ENCODE data around the gene ANKMY1. TPM values are rescaled to one million over a fixed set of nuclear protein-coding genes. Genes with fewer than 3 reads are reported as not detected.

The ANKMY1 gene
- total RNA-seq, 4 donors from 2014 or later: 9.1 to 10.9 (median 10.2) TPM

DNA sequence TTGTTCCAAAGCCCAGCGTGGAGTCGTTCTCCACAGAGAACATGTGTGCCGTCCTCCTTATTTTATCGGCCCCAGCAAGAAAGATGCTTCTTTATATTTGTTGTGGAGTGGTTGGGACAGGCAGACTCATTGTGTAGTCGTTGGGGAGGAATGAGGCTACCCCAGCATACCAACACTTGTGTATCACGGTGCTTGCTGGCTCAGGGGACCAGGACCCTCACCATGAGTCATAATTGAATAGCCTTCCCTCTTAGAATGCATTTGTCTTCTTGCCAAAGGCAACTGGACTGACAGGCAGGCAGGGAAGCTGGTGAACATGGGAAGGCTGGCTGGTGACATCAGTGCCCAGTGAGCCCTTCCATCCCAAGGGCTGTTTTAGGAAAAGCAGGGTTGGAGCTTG, 33.4 kb upstream of the ANKMY1 start:
- Histone ChIP-seq H3K27me3 (no peaks in the 10 kb centered on the region), H3K27ac (replicated peaks in 1 of 4) (no peak overlapping the region), H3K36me3 (peaks cover 9 to 72% (median 55%) of the 10 kb centered on the region in 4 donors), H3K4me1 (peaks cover 33 to 58% (median 52%) of the 10 kb centered on the region in 4 donors), H3K9me3 (no peaks in the 10 kb centered on the region), H3K4me3 (no peak overlapping the region)
- TF ChIP-seq CTCF (IDR thresholded peaks at IDR 0.05) (no peak), POLR2AphosphoS5 (IDR thresholded peaks at IDR 0.05) (no peak), POLR2A (IDR thresholded peaks at IDR 0.05; ENCODE audit: low read depth) (no peak), EP300 (IDR thresholded peaks at IDR 0.05) (no peak)
- WGBS: 94% methylated on average over 6 of the region's 6 CpGs
- DNase-seq (ENCODE audit: extremely low spot score): no peak
- intact Hi-C loops (cut with DNase I): loop anchor here (5.0 kb wide), 1 partner anchor 34 kb away; the partner anchor contains the start of gene ANKMY1

GRCh38 chr2:240590681-240591111, 32.9 kb upstream of the ANKMY1 start:
- H3K27ac ChIP-seq (replicated peaks in 1 of 4): no peak overlapping the region
- H3K36me3 ChIP-seq: peaks cover 9 to 66% (median 52%) of the 10 kb centered on the region in 4 donors

GRCh38 chr2:240589850-240590525, 32.2 kb upstream of the ANKMY1 start:
- H3K27me3 ChIP-seq: no peaks in the 10 kb centered on the region
- H3K9me3 ChIP-seq: no peaks in the 10 kb centered on the region
- no peak overlapping the region for H3K27ac ChIP-seq (replicated peaks in 1 of 4)
- intact Hi-C loops (cut with DNase I): loop anchor here (5.0 kb wide), 1 partner anchor 33 kb away; the partner anchor contains the start of gene ANKMY1
- TF ChIP-seq POLR2AphosphoS5 (IDR thresholded peaks at IDR 0.05): no peak
- TF ChIP-seq CTCF (IDR thresholded peaks at IDR 0.05): no peak
- no peak for TF ChIP-seq POLR2A (IDR thresholded peaks at IDR 0.05; ENCODE audit: low read depth)
- no peak for TF ChIP-seq EP300 (IDR thresholded peaks at IDR 0.05)
- peaks cover 9 to 59% (median 49%) of the 10 kb centered on the region in 4 donors for H3K36me3 ChIP-seq
- WGBS: 79% methylated on average over 15 of the region's 16 CpGs
- no peak for DNase-seq (ENCODE audit: extremely low spot score)
- no peak overlapping the region for H3K4me3 ChIP-seq
- H3K4me1 ChIP-seq: peaks cover 30 to 55% (median 47%) of the 10 kb centered on the region in 4 donors

More at GRCh38 chr2:240590681-240591111, 32.9 kb upstream of the ANKMY1 start:
- Histone ChIP-seq H3K4me3 (no peak overlapping the region), H3K9me3 (no peaks in the 10 kb centered on the region), H3K4me1 (peaks cover 30 to 55% (median 47%) of the 10 kb centered on the region in 4 donors), H3K27me3 (no peaks in the 10 kb centered on the region)
- TF ChIP-seq EP300 (IDR thresholded peaks at IDR 0.05) (no peak), POLR2AphosphoS5 (IDR thresholded peaks at IDR 0.05) (no peak), CTCF (IDR thresholded peaks at IDR 0.05) (no peak), POLR2A (IDR thresholded peaks at IDR 0.05; ENCODE audit: low read depth) (no peak)
- intact Hi-C loops (cut with DNase I): loop anchor here (5.0 kb wide), 1 partner anchor 33 kb away; the partner anchor contains the start of gene ANKMY1
- WGBS: 93% methylated on average over 20 of the region's 21 CpGs
- DNase-seq (ENCODE audit: extremely low spot score): no peak

- intact Hi-C loops (cut with DNase I): no loop called here
- Histone ChIP-seq H3K36me3 (peaks cover 9 to 53% (median 47%) of the 10 kb centered on the region in 4 donors), H3K27ac (replicated peaks in 1 of 4) (no peak overlapping the region), H3K27me3 (no peaks in the 10 kb centered on the region), H3K4me1 (peaks cover 34 to 55% (median 47%) of the 10 kb centered on the region in 4 donors), H3K9me3 (no peaks in the 10 kb centered on the region), H3K4me3 (no peak overlapping the region)
- WGBS: 87% methylated on average over 5 of the region's 14 CpGs
- TF ChIP-seq CTCF (IDR thresholded peaks at IDR 0.05) (no peak), POLR2AphosphoS5 (IDR thresholded peaks at IDR 0.05) (no peak), EP300 (IDR thresholded peaks at IDR 0.05) (no peak), POLR2A (IDR thresholded peaks at IDR 0.05; ENCODE audit: low read depth) (no peak)
- no peak for DNase-seq (ENCODE audit: extremely low spot score)
These were observed 31.6 kb upstream of the ANKMY1 start for GRCh38 chr2:240589375-240589774.
